Measurements from ENCODE around the gene TMPRSS11D.
A peak's percentile ranks its signal among the peaks of the same experiment; 100 is the strongest.

Gene TMPRSS11D

GRCh38 chr4:67922697-67923096 is 38.9 kb upstream of the TMPRSS11D start:
- Histone ChIP-seq H3K36me3 (ENCODE audit: control insufficient read depth in 4 of 4, insufficient read depth in 4 of 4, low read length in 3 of 4) (no peaks in the 10 kb centered on the region), H3K27me3 (replicated peaks in 2 of 5; ENCODE audit: control insufficient read depth in 4 of 5, insufficient read depth in 5 of 5, low read length in 4 of 5) (no peaks in the 10 kb centered on the region), H3K4me3 (ENCODE audit: control insufficient read depth in 1 of 7, extremely low read depth in 1 of 7, insufficient read depth in 4 of 7, low read depth in 2 of 7, low read length in 6 of 7) (no peak overlapping the region), H3K4me1 (ENCODE audit: control extremely low read depth in 1 of 4, control insufficient read depth in 4 of 4, insufficient read depth in 4 of 4, low read length in 3 of 4) (no peaks in the 10 kb centered on the region), H3K9me3 (ENCODE audit: control extremely low read depth in 1 of 5, control insufficient read depth in 4 of 5, insufficient read depth in 2 of 5, low read depth in 1 of 5, low read length in 4 of 5) (peaks cover 0 to 4% (median 0%) of the 10 kb centered on the region in 5 experiments), H3K27ac (ENCODE audit: insufficient read depth in 1 of 2, low read depth in 1 of 2, low read length in 2 of 2, poor library complexity in 1 of 2, severe bottlenecking in 2 of 2) (no peak overlapping the region)
- 100% methylated on average over 2 of the region's 4 CpGs for WGBS (ENCODE audit: insufficient coverage)
- ChIA-PET CTCF (no interaction called here), POLR2A (no interaction called here)
- peak in 2 of 3 donors; percentile 24 to 26 for DNase-seq

GRCh38 chr4:67918428-67918827 is 34.6 kb upstream of the TMPRSS11D start:
- no peak overlapping the region for H3K4me3 ChIP-seq (ENCODE audit: control insufficient read depth in 1 of 7, extremely low read depth in 1 of 7, insufficient read depth in 4 of 7, low read depth in 2 of 7, low read length in 6 of 7)
- POLR2A ChIA-PET = no interaction called here
- no peak overlapping the region for H3K27ac ChIP-seq (ENCODE audit: insufficient read depth in 1 of 2, low read depth in 1 of 2, low read length in 2 of 2, poor library complexity in 1 of 2, severe bottlenecking in 2 of 2)
- peak in 2 of 3 donors; percentile 52 to 62 for DNase-seq
- CTCF ChIA-PET = interaction anchor here (0.6 to 2.2 kb wide), 10 partner anchors 9 to 262 kb away, joined by 3 to 20 read pairs (median 4); no protein-coding TSS in a partner anchor
- no peaks in the 10 kb centered on the region for H3K9me3 ChIP-seq (ENCODE audit: control extremely low read depth in 1 of 5, control insufficient read depth in 4 of 5, insufficient read depth in 2 of 5, low read depth in 1 of 5, low read length in 4 of 5)
- no peaks in the 10 kb centered on the region for H3K4me1 ChIP-seq (ENCODE audit: control extremely low read depth in 1 of 4, control insufficient read depth in 4 of 4, insufficient read depth in 4 of 4, low read length in 3 of 4)
- no peaks in the 10 kb centered on the region for H3K27me3 ChIP-seq (replicated peaks in 2 of 5; ENCODE audit: control insufficient read depth in 4 of 5, insufficient read depth in 5 of 5, low read length in 4 of 5)
- no peaks in the 10 kb centered on the region for H3K36me3 ChIP-seq (ENCODE audit: control insufficient read depth in 4 of 4, insufficient read depth in 4 of 4, low read length in 3 of 4)

- H3K27ac ChIP-seq (ENCODE audit: insufficient read depth in 1 of 2, low read depth in 1 of 2, low read length in 2 of 2, poor library complexity in 1 of 2, severe bottlenecking in 2 of 2) = no peak overlapping the region
- no peaks in the 10 kb centered on the region for H3K4me1 ChIP-seq (ENCODE audit: control extremely low read depth in 1 of 4, control insufficient read depth in 4 of 4, insufficient read depth in 4 of 4, low read length in 3 of 4)
- no peaks in the 10 kb centered on the region for H3K9me3 ChIP-seq (ENCODE audit: control extremely low read depth in 1 of 5, control insufficient read depth in 4 of 5, insufficient read depth in 2 of 5, low read depth in 1 of 5, low read length in 4 of 5)
- no peaks in the 10 kb centered on the region for H3K36me3 ChIP-seq (ENCODE audit: control insufficient read depth in 4 of 4, insufficient read depth in 4 of 4, low read length in 3 of 4)
- POLR2A ChIA-PET = no interaction called here
- CTCF ChIA-PET = interaction anchor here (1.0 to 2.0 kb wide), 3 partner anchors 12 to 259 kb away, joined by 3 to 8 read pairs (median 4); no protein-coding TSS in a partner anchor
- 83% methylated on average over 3 of the region's 5 CpGs for WGBS (ENCODE audit: insufficient coverage)
- no peak for DNase-seq
- H3K4me3 ChIP-seq (ENCODE audit: control insufficient read depth in 1 of 7, extremely low read depth in 1 of 7, insufficient read depth in 4 of 7, low read depth in 2 of 7, low read length in 6 of 7) = no peak overlapping the region
- H3K27me3 ChIP-seq (replicated peaks in 2 of 5; ENCODE audit: control insufficient read depth in 4 of 5, insufficient read depth in 5 of 5, low read length in 4 of 5) = no peaks in the 10 kb centered on the region
These were observed 31.7 kb upstream of the TMPRSS11D start for GRCh38 chr4:67915400-67915966.

GRCh38 chr4:67912080-67912479 is 28.3 kb upstream of the TMPRSS11D start:
- ChIA-PET CTCF (interaction anchor here (0.6 to 2.4 kb wide), 9 partner anchors 9 to 364 kb away, joined by 3 to 8 read pairs (median 4); no protein-coding TSS in a partner anchor), POLR2A (no interaction called here)
- Histone ChIP-seq H3K27me3 (replicated peaks in 2 of 5; ENCODE audit: control insufficient read depth in 4 of 5, insufficient read depth in 5 of 5, low read length in 4 of 5) (no peaks in the 10 kb centered on the region), H3K27ac (ENCODE audit: insufficient read depth in 1 of 2, low read depth in 1 of 2, low read length in 2 of 2, poor library complexity in 1 of 2, severe bottlenecking in 2 of 2) (no peak overlapping the region), H3K36me3 (ENCODE audit: control insufficient read depth in 4 of 4, insufficient read depth in 4 of 4, low read length in 3 of 4) (no peaks in the 10 kb centered on the region), H3K9me3 (ENCODE audit: control extremely low read depth in 1 of 5, control insufficient read depth in 4 of 5, insufficient read depth in 2 of 5, low read depth in 1 of 5, low read length in 4 of 5) (no peaks in the 10 kb centered on the region), H3K4me3 (ENCODE audit: control insufficient read depth in 1 of 7, extremely low read depth in 1 of 7, insufficient read depth in 4 of 7, low read depth in 2 of 7, low read length in 6 of 7) (no peak overlapping the region), H3K4me1 (ENCODE audit: control extremely low read depth in 1 of 4, control insufficient read depth in 4 of 4, insufficient read depth in 4 of 4, low read length in 3 of 4) (no peaks in the 10 kb centered on the region)
- no CpG with 5 or more reads among the region's 2 CpGs for WGBS (ENCODE audit: insufficient coverage)
- no peak for DNase-seq

- CTCF ChIA-PET = interaction anchor here (0.6 to 2.4 kb wide), 11 partner anchors 10 to 364 kb away, joined by 3 to 8 read pairs (median 4); no protein-coding TSS in a partner anchor
- POLR2A ChIA-PET = no interaction called here
- no peaks in the 10 kb centered on the region for H3K27me3 ChIP-seq (replicated peaks in 2 of 5; ENCODE audit: control insufficient read depth in 4 of 5, insufficient read depth in 5 of 5, low read length in 4 of 5)
These were observed 27.8 kb upstream of the TMPRSS11D start for GRCh38 chr4:67911638-67912037.

GRCh38 chr4:67911141-67911540 is 27.3 kb upstream of the TMPRSS11D start:
- WGBS (ENCODE audit: insufficient coverage) = 100% methylated on average over 1 of the region's 4 CpGs
- Histone ChIP-seq H3K4me1 (ENCODE audit: control extremely low read depth in 1 of 4, control insufficient read depth in 4 of 4, insufficient read depth in 4 of 4, low read length in 3 of 4) (no peaks in the 10 kb centered on the region), H3K27me3 (replicated peaks in 2 of 5; ENCODE audit: control insufficient read depth in 4 of 5, insufficient read depth in 5 of 5, low read length in 4 of 5) (no peaks in the 10 kb centered on the region), H3K36me3 (ENCODE audit: control insufficient read depth in 4 of 4, insufficient read depth in 4 of 4, low read length in 3 of 4) (no peaks in the 10 kb centered on the region), H3K4me3 (ENCODE audit: control insufficient read depth in 1 of 7, extremely low read depth in 1 of 7, insufficient read depth in 4 of 7, low read depth in 2 of 7, low read length in 6 of 7) (no peak overlapping the region), H3K9me3 (ENCODE audit: control extremely low read depth in 1 of 5, control insufficient read depth in 4 of 5, insufficient read depth in 2 of 5, low read depth in 1 of 5, low read length in 4 of 5) (peaks cover 0 to 2% (median 0%) of the 10 kb centered on the region in 5 experiments), H3K27ac (ENCODE audit: insufficient read depth in 1 of 2, low read depth in 1 of 2, low read length in 2 of 2, poor library complexity in 1 of 2, severe bottlenecking in 2 of 2) (no peak overlapping the region)
- ChIA-PET CTCF (interaction anchor here (0.9 to 2.6 kb wide), 10 partner anchors 10 to 365 kb away, joined by 3 to 10 read pairs (median 5); no protein-coding TSS in a partner anchor), POLR2A (no interaction called here)
- DNase-seq = no peak

More at GRCh38 chr4:67911638-67912037, 27.8 kb upstream of the TMPRSS11D start:
- Histone ChIP-seq H3K9me3 (ENCODE audit: control extremely low read depth in 1 of 5, control insufficient read depth in 4 of 5, insufficient read depth in 2 of 5, low read depth in 1 of 5, low read length in 4 of 5) (peaks cover 0 to 2% (median 0%) of the 10 kb centered on the region in 5 experiments), H3K4me3 (ENCODE audit: control insufficient read depth in 1 of 7, extremely low read depth in 1 of 7, insufficient read depth in 4 of 7, low read depth in 2 of 7, low read length in 6 of 7) (no peak overlapping the region), H3K27ac (ENCODE audit: insufficient read depth in 1 of 2, low read depth in 1 of 2, low read length in 2 of 2, poor library complexity in 1 of 2, severe bottlenecking in 2 of 2) (no peak overlapping the region), H3K36me3 (ENCODE audit: control insufficient read depth in 4 of 4, insufficient read depth in 4 of 4, low read length in 3 of 4) (no peaks in the 10 kb centered on the region), H3K4me1 (ENCODE audit: control extremely low read depth in 1 of 4, control insufficient read depth in 4 of 4, insufficient read depth in 4 of 4, low read length in 3 of 4) (no peaks in the 10 kb centered on the region)
- no peak for DNase-seq
- WGBS (ENCODE audit: insufficient coverage) = no CpG with 5 or more reads among the region's 3 CpGs

GRCh38 chr4:67910585-67910905 is 26.7 kb upstream of the TMPRSS11D start:
- Histone ChIP-seq H3K27ac (ENCODE audit: insufficient read depth in 1 of 2, low read depth in 1 of 2, low read length in 2 of 2, poor library complexity in 1 of 2, severe bottlenecking in 2 of 2) (no peak overlapping the region), H3K36me3 (ENCODE audit: control insufficient read depth in 4 of 4, insufficient read depth in 4 of 4, low read length in 3 of 4) (no peaks in the 10 kb centered on the region), H3K4me3 (ENCODE audit: control insufficient read depth in 1 of 7, extremely low read depth in 1 of 7, insufficient read depth in 4 of 7, low read depth in 2 of 7, low read length in 6 of 7) (no peak overlapping the region), H3K4me1 (ENCODE audit: control extremely low read depth in 1 of 4, control insufficient read depth in 4 of 4, insufficient read depth in 4 of 4, low read length in 3 of 4) (no peaks in the 10 kb centered on the region), H3K27me3 (replicated peaks in 2 of 5; ENCODE audit: control insufficient read depth in 4 of 5, insufficient read depth in 5 of 5, low read length in 4 of 5) (no peaks in the 10 kb centered on the region), H3K9me3 (ENCODE audit: control extremely low read depth in 1 of 5, control insufficient read depth in 4 of 5, insufficient read depth in 2 of 5, low read depth in 1 of 5, low read length in 4 of 5) (peaks cover 0 to 3% (median 0%) of the 10 kb centered on the region in 5 experiments)
- POLR2A ChIA-PET = no interaction called here
- CTCF ChIA-PET = interaction anchor here (0.9 to 2.6 kb wide), 10 partner anchors 10 to 364 kb away, joined by 3 to 10 read pairs (median 6); no protein-coding TSS in a partner anchor
- DNase-seq = no peak
- no CpG with 5 or more reads among the region's 1 CpG for WGBS (ENCODE audit: insufficient coverage)

Data from common myeloid progenitor, CD34-positive (primary cell).